Tongue (tissue), 2 donors: Measurements from ENCODE around the gene RBM8A. TPM values are rescaled to one million over a fixed set of nuclear protein-coding genes. Genes with fewer than 3 reads are reported as not detected.
"Not testable (repeated sequence)": the region's sequence is repeated elsewhere in the genome, so short reads cannot be mapped to it uniquely, and the experiment has no call there.

Experiments
- DNase-seq: peaks from one replicate; pipeline ENCODE4 v3.0.0-alpha.2; 2015
- total RNA-seq: library from RNA; depleted of rRNA; stranded (reverse); fragments of >200 nt; gene quantifications from one replicate; pipeline ENCODE4 v1.2.3, GENCODE V29; 2014

Gene RBM8A
- total RNA-seq, 1 donor from 2014 or later: 133 TPM

GRCh38 chr1:145956361-145956760 is 29.1 kb upstream of the RBM8A start:
- DNase-seq: no peak

- DNase-seq: peak; percentile 26
Measured at GRCh38 chr1:145955436-145955835, 28.2 kb upstream of the RBM8A start.

- DNase-seq: no peak
Measured at GRCh38 chr1:145953861-145954260, 26.6 kb upstream of the RBM8A start.

- DNase-seq: no peak
Measured at GRCh38 chr1:145952903-145953302, 25.6 kb upstream of the RBM8A start.

- no peak for DNase-seq
Measured at GRCh38 chr1:145951526-145951925, 24.2 kb upstream of the RBM8A start.

GRCh38 chr1:145949219-145949618 is 21.9 kb upstream of the RBM8A start:
- no peak for DNase-seq

GRCh38 chr1:145947551-145947950 is 20.3 kb upstream of the RBM8A start:
- no peak for DNase-seq

- no peak for DNase-seq
Measured at GRCh38 chr1:145946477-145946986, 19.2 kb upstream of the RBM8A start.

GRCh38 chr1:145944532-145944931 is 17.2 kb upstream of the RBM8A start:
- no peak for DNase-seq

- no peak for DNase-seq
Measured at GRCh38 chr1:145942871-145943270, 15.6 kb upstream of the RBM8A start.

GRCh38 chr1:145942405-145942804 is 15.1 kb upstream of the RBM8A start:
- no peak for DNase-seq

- DNase-seq: no peak
Measured at GRCh38 chr1:145937436-145937835, 10.2 kb upstream of the RBM8A start.

GRCh38 chr1:145936247-145936646 is 9.0 kb upstream of the RBM8A start:
- no peak for DNase-seq

GRCh38 chr1:145935708-145936107 is 8.4 kb upstream of the RBM8A start:
- DNase-seq: no peak

- not testable (repeated sequence) for DNase-seq
Measured at GRCh38 chr1:145932522-145933009, 5.3 kb upstream of the RBM8A start.

- no peak for DNase-seq
Measured at GRCh38 chr1:145927916-145928643, 796 bp upstream of the RBM8A start.

- no peak for DNase-seq
Measured at GRCh38 chr1:145926686-145927062, 610 bp downstream of the RBM8A start.

- no peak for DNase-seq
Measured at GRCh38 chr1:145922266-145922665, 5.0 kb downstream of the RBM8A start.

- not testable (repeated sequence) for DNase-seq
Measured at GRCh38 chr1:145920297-145920696, 7.0 kb downstream of the RBM8A start.

GRCh38 chr1:145918992-145919939 is 8.0 kb downstream of the RBM8A start:
- peak; percentile 40 for DNase-seq

GRCh38 chr1:145918144-145918991 is 8.9 kb downstream of the RBM8A start, which contains the start of gene PEX11B:
TSS of gene PEX11B (minus strand) at chr1:145918717. CDS start at chr1:145918688, 29 bp downstream.
- DNase-seq: peak; percentile 94

- DNase-seq: no peak
Measured at GRCh38 chr1:145917595-145917994, 9.7 kb downstream of the RBM8A start.
